Panc1 (cell line): ENCODE results near the gene ATAD5. TPM values are rescaled to one million over a fixed set of nuclear protein-coding genes. Genes with fewer than 3 reads are reported as not detected.

Source experiments
- ATAC-seq: fragments of 200-7000 bp; cut with Tn5 transposase; 2 replicates; pipeline ENCODE4 v1.9.1; 2020; ENCODE audit warnings: mild to moderate bottlenecking, moderate library complexity
- BruUV-seq: library from RNA; stranded (reverse); fragments of 400-500 nt; replicated peaks from 2 replicates; lab custom pipeline; 2021; lab: Mats Ljungman, UMichigan
- CTCF ChIA-PET: fragments of 300-600 bp; sonication (Branson Sonifier 250); formaldehyde crosslinking; loops from one replicate; lab custom pipeline; 2022; ENCODE audit warnings: antibody characterized with exemption; lab: Charles Lee
- POLR2A ChIA-PET: fragments of 300-600 bp; sonication (Branson Sonifier 250); formaldehyde crosslinking; loops from one replicate; lab custom pipeline; 2022; ENCODE audit warnings: antibody characterized with exemption; lab: Charles Lee
- DNase-seq: peaks from one replicate; pipeline ENCODE4 v3.0.0-alpha.2; 2010; ENCODE audit warnings: low read depth, low spot score
- H3K27ac ChIP-seq: 2 replicates; pipeline ENCODE4 v1.5.1; 2011; ENCODE audit warnings: mild to moderate bottlenecking, low read length, inconsistent platforms
- H3K27me3 ChIP-seq: fragments of 200-500 bp; sonication (Bioruptor generic); 2 replicates; pipeline ENCODE4 v1.6.0; 2014; ENCODE audit warnings: low read length, inconsistent platforms; ENCODE audit not compliant: control insufficient read depth, insufficient read depth
- H3K36me3 ChIP-seq: fragments of 200-500 bp; sonication (Bioruptor generic); 2 replicates; pipeline ENCODE4 v1.5.1; 2014; ENCODE audit warnings: inconsistent platforms, mild to moderate bottlenecking, low read length, moderate library complexity; ENCODE audit not compliant: control insufficient read depth, insufficient read depth
- H3K4me1 ChIP-seq: 2 replicates; pipeline ENCODE4 v1.5.1; 2011; ENCODE audit warnings: inconsistent platforms, mild to moderate bottlenecking, low read length, moderate library complexity; ENCODE audit not compliant: control insufficient read depth, insufficient read depth
- H3K4me3 ChIP-seq, 2 experiments: 2 replicates each; pipeline ENCODE4 v1.5.1; 2011 to 2012; ENCODE audit warnings: low read depth in 2 of 2, low read length in 2 of 2, mild to moderate bottlenecking in 2 of 2, inconsistent platforms in 1 of 2, moderate library complexity in 1 of 2
- H3K9me3 ChIP-seq: fragments of 200-500 bp; sonication (Bioruptor generic); 2 replicates; pipeline ENCODE4 v1.5.1; 2014; ENCODE audit warnings: low read depth, mild to moderate bottlenecking, inconsistent platforms, low read length, moderate library complexity; ENCODE audit not compliant: control insufficient read depth, insufficient read depth
- POLR2AphosphoS5 ChIP-seq: IDR thresholded peaks from 2 replicates; pipeline ENCODE4 v1.6.1; 2012; ENCODE audit warnings: mild to moderate bottlenecking, low read depth, low read length, moderate library complexity
- REST ChIP-seq, 2 experiments: IDR thresholded peaks; 2 replicates each; pipeline ENCODE4 v1.6.1; 2011 to 2012; ENCODE audit warnings: low read depth in 2 of 2, control low read depth in 1 of 2, low read length in 1 of 2, mild to moderate bottlenecking in 1 of 2, moderate library complexity in 1 of 2; ENCODE audit not compliant: insufficient read depth in 1 of 2
- SIN3A ChIP-seq: IDR thresholded peaks from 2 replicates; pipeline ENCODE4 v1.6.1; 2012; ENCODE audit warnings: low read depth, mild to moderate bottlenecking, low read length, moderate library complexity, borderline replicate concordance; ENCODE audit not compliant: insufficient read depth
- TCF7L2 ChIP-seq: IDR thresholded peaks from 2 replicates; pipeline ENCODE4 v1.6.1; 2011; ENCODE audit warnings: mild to moderate bottlenecking, low read depth, low read length, inconsistent platforms
- in situ Hi-C: cut with HindIII; loops from 2 replicates; pipeline ENCODE4 v1.10.0; 2016; ENCODE audit warnings: low sequenced_read_pairs, low pct_unique_long_range_greater_than_20kb
- intact Hi-C: fragments of 100-400 bp; cut with micrococcal nuclease; formaldehyde crosslinking; loops from one replicate; pipeline ENCODE4 v1.10.0; 2022; ENCODE audit not compliant: unreplicated experiment
- total RNA-seq: library from RNA; stranded (reverse); gene quantifications from one replicate; pipeline ENCODE4 v1.2.1, GENCODE V29; 2021; ENCODE audit not compliant: unreplicated experiment
- TF ChIP-seq, protein P1 (sequence below): fragments of 450-650 bp; IDR thresholded peaks from 2 replicates; pipeline ENCODE4 v1.5.1; 2017; ENCODE audit warnings: mild to moderate bottlenecking

ATAD5 gene
- total RNA-seq, 1 experiment from 2014 or later: 11.5 TPM

- DNase-seq (no peak), ATAC-seq (no peak)
- CTCF ChIA-PET: interaction anchor here (0.5 kb wide), 1 partner anchor 630 kb away, joined by 6 read pairs; no protein-coding TSS in a partner anchor
- peaks cover 2% of the 10 kb centered on the region; the same call in 1 of the 2 replicates for H3K27me3 ChIP-seq
- POLR2A ChIA-PET: no interaction called here
- no TSS peak for BruUV-seq
- no peaks in the 10 kb centered on the region for H3K9me3 ChIP-seq
- intact Hi-C loops (no loop called here), in situ Hi-C loops (no loop called here)
- TF ChIP-seq SIN3A: no peak
- no peak for TF ChIP-seq REST (IDR thresholded peaks at IDR 0.05; ENCODE audit: insufficient read depth in 1 of 2, low read depth in 2 of 2, low read length in 1 of 2)
- TF ChIP-seq, protein P1, sequence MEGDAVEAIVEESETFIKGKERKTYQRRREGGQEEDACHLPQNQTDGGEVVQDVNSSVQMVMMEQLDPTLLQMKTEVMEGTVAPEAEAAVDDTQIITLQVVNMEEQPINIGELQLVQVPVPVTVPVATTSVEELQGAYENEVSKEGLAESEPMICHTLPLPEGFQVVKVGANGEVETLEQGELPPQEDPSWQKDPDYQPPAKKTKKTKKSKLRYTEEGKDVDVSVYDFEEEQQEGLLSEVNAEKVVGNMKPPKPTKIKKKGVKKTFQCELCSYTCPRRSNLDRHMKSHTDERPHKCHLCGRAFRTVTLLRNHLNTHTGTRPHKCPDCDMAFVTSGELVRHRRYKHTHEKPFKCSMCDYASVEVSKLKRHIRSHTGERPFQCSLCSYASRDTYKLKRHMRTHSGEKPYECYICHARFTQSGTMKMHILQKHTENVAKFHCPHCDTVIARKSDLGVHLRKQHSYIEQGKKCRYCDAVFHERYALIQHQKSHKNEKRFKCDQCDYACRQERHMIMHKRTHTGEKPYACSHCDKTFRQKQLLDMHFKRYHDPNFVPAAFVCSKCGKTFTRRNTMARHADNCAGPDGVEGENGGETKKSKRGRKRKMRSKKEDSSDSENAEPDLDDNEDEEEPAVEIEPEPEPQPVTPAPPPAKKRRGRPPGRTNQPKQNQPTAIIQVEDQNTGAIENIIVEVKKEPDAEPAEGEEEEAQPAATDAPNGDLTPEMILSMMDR: no peak
- TF ChIP-seq POLR2AphosphoS5: no peak
- TF ChIP-seq TCF7L2: no peak
- H3K4me1 ChIP-seq: peaks cover 1% of the 10 kb centered on the region; the same call in 1 of the 2 replicates
- H3K27ac ChIP-seq: no peak overlapping the region
- H3K36me3 ChIP-seq: no peaks in the 10 kb centered on the region
- H3K4me3 ChIP-seq: no peak overlapping the region
These were observed 94.8 kb downstream of the ATAD5 start for GRCh38 chr17:30926516-30926915.

DNA sequence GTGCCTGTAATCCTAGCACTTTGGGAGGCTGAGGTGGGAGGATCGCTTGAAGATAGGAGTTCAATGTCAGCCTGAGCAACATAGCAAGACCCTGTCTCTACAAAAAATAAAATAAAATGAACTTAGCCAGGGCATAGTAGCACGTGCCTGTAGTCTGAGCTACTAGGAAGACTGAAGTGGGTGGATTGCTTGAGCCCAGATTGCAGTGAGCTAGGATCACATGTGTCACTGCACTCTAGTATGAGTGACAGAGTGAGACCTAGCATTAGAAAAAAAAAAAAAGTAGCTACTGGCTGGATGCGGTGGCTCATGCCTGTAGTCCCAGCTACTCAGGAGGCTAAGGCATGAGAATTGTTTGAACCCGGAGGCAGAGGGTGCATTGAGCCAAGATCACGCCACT lies 96.0 kb downstream of the ATAD5 start:
- DNase-seq: no peak
- intact Hi-C loops: no loop called here
- H3K27ac ChIP-seq: no peak overlapping the region
- no peaks in the 10 kb centered on the region for H3K36me3 ChIP-seq
- POLR2A ChIA-PET: no interaction called here
- no peaks in the 10 kb centered on the region for H3K9me3 ChIP-seq
- no peak for TF ChIP-seq TCF7L2
- TF ChIP-seq POLR2AphosphoS5: no peak
- TF ChIP-seq, protein P1: no peak
- TF ChIP-seq SIN3A: no peak
- no peak for TF ChIP-seq REST (IDR thresholded peaks at IDR 0.05; ENCODE audit: insufficient read depth in 1 of 2, low read depth in 2 of 2, low read length in 1 of 2)
- ATAC-seq: no peak
- BruUV-seq: no TSS peak
- 0 out of 2 replicates have a peak, but pooled peaks cover 2% of the 10 kb centered on the region for H3K27me3 ChIP-seq
- H3K4me1 ChIP-seq: no peaks in the 10 kb centered on the region
- in situ Hi-C loops: no loop called here
- CTCF ChIA-PET: no interaction called here
- H3K4me3 ChIP-seq: no peak overlapping the region
